Small intestine (tissue), 7 donors: ENCODE measurements around the gene PHF1. TPM values are rescaled to one million over a fixed set of nuclear protein-coding genes. Genes with fewer than 3 reads are reported as not detected.

Experiments
- DNase-seq, 2 donors: peaks; one replicate each; pipeline versions ENCODE4 v3.0.0 to v3.0.0-alpha.2; 2013
- FAIRE-seq: peaks from 2 replicates; lab custom pipeline; 2012; peaks lifted over from hg19 to GRCh38; lab: Jason Lieb, UNC
- H3K27ac ChIP-seq, 3 donors: one replicate each; pipeline ENCODE4 v1.5.1; 2013; ENCODE audit warnings: low read length in 2 of 3, mild to moderate bottlenecking in 2 of 3, control low read depth in 1 of 3, inconsistent platforms in 1 of 3, low read depth in 1 of 3, moderate library complexity in 1 of 3
- H3K27me3 ChIP-seq, 3 donors: one replicate each; pipeline ENCODE4 v1.6.1; 2013; ENCODE audit warnings: low read length in 3 of 3, inconsistent platforms in 1 of 3; ENCODE audit not compliant: control insufficient read depth in 3 of 3, insufficient read depth in 3 of 3
- H3K36me3 ChIP-seq, 3 donors: one replicate each; pipeline ENCODE4 v1.6.1; 2013; ENCODE audit warnings: low read length in 3 of 3, inconsistent platforms in 1 of 3, low read depth in 1 of 3, mild to moderate bottlenecking in 1 of 3, moderate library complexity in 1 of 3; ENCODE audit not compliant: control insufficient read depth in 3 of 3, insufficient read depth in 2 of 3
- H3K4me1 ChIP-seq, 3 donors: one replicate each; pipeline ENCODE4 v1.6.1; 2013; ENCODE audit warnings: low read length in 2 of 3, inconsistent platforms in 1 of 3, low read depth in 1 of 3, mild to moderate bottlenecking in 1 of 3, moderate library complexity in 1 of 3; ENCODE audit not compliant: control insufficient read depth in 3 of 3, insufficient read depth in 2 of 3
- H3K4me3 ChIP-seq, 3 donors: one replicate each; pipeline ENCODE4 v1.5.1; 2013; ENCODE audit warnings: low read length in 3 of 3, control low read depth in 1 of 3, inconsistent platforms in 1 of 3, low read depth in 1 of 3, mild to moderate bottlenecking in 1 of 3, moderate library complexity in 1 of 3
- H3K9me3 ChIP-seq, 2 donors: one replicate each; pipeline ENCODE4 v1.6.1; 2013; ENCODE audit warnings: low read depth in 1 of 2, low read length in 1 of 2; ENCODE audit not compliant: control insufficient read depth in 2 of 2, insufficient read depth in 1 of 2
- WGBS, 3 donors: extraction: QIAGEN DNeasy Blood & Tissue Kit; methylation state at CpG; one replicate each; pipeline ENCODE4 v1.1.7; 2013; 5-methylcytosine and 5-hydroxymethylcytosine counted together
- polyA plus RNA-seq, 4 donors: library from polyadenylated mRNA; stranded (reverse) in 3 of 4; unstranded in 1 of 4; fragments of 200-250 nt in 3 of 4; fragments of 120-200 nt in 1 of 4; gene quantifications; one replicate each; pipeline versions ENCODE4 v1.2.1 to v1.2.3, GENCODE V29; 2013
- donor health status: healthy with polysubstance abuse.
- donor health status: control.
- donor health status: control.
- donor health status: Bipolar disorder and iron deficiency.
- donor health status: healthy.

PHF1 gene
- polyA plus RNA-seq, 4 donors: 32.2 to 67.6 (median 44.3) TPM

- WGBS, 3 donors: 90 to 95% (median 93%) methylated on average over 10 of the region's 10 CpGs
- no peaks in the 10 kb centered on the region for H3K27me3 ChIP-seq
- H3K9me3 ChIP-seq: no peaks in the 10 kb centered on the region
- no peak for FAIRE-seq
- H3K4me3 ChIP-seq: no peak overlapping the region
- H3K4me1 ChIP-seq: peaks cover 3 to 29% (median 8%) of the 10 kb centered on the region in 3 donors
- no peak for DNase-seq
- H3K36me3 ChIP-seq: peaks cover 0 to 45% (median 13%) of the 10 kb centered on the region in 3 donors
- peak overlapping the region in 1 of 3 donors; percentile 0 for H3K27ac ChIP-seq
Measured at GRCh38 chr6:33412140-33413009, 1.6 kb downstream of the PHF1 start.

GRCh38 chr6:33413241-33414120 is 2.7 kb downstream of the PHF1 start:
- DNase-seq (no peak), FAIRE-seq (no peak)
- H3K27me3 ChIP-seq: no peaks in the 10 kb centered on the region
- H3K4me3 ChIP-seq: no peak overlapping the region
- H3K27ac ChIP-seq: no peak overlapping the region
- peaks cover 0 to 45% (median 13%) of the 10 kb centered on the region in 3 donors for H3K36me3 ChIP-seq
- H3K9me3 ChIP-seq: no peaks in the 10 kb centered on the region
- peaks cover 4 to 31% (median 8%) of the 10 kb centered on the region in 3 donors for H3K4me1 ChIP-seq
- 80 to 87% (median 86%) methylated on average over 14 of the region's 14 CpGs for WGBS, 3 donors

- 71 to 87% (median 77%) methylated on average over 11 to 12 of the region's 12 CpGs for WGBS, 3 donors
- Histone ChIP-seq H3K36me3 (peaks cover 0 to 45% (median 13%) of the 10 kb centered on the region in 3 donors), H3K9me3 (no peaks in the 10 kb centered on the region), H3K27ac (no peak overlapping the region), H3K4me3 (no peak overlapping the region), H3K4me1 (peaks cover 8 to 36% (median 12%) of the 10 kb centered on the region in 3 donors), H3K27me3 (peaks cover 0 to 4% (median 0%) of the 10 kb centered on the region in 3 donors)
- DNase-seq (no peak), FAIRE-seq (no peak)
Measured at GRCh38 chr6:33414592-33415271, 3.9 kb downstream of the PHF1 start.

GRCh38 chr6:33415831-33416230 is 5.0 kb downstream of the PHF1 start:
- peak overlapping the region in 1 of 3 donors; percentile 26 for H3K27ac ChIP-seq
- H3K9me3 ChIP-seq: no peaks in the 10 kb centered on the region
- peaks cover 8 to 36% (median 12%) of the 10 kb centered on the region in 3 donors for H3K4me1 ChIP-seq
- H3K36me3 ChIP-seq: peaks cover 0 to 45% (median 13%) of the 10 kb centered on the region in 3 donors
- no peak for DNase-seq
- H3K4me3 ChIP-seq: no peak overlapping the region
- 72 to 80% (median 76%) methylated on average over 9 of the region's 9 CpGs for WGBS, 3 donors
- no peak for FAIRE-seq
- peaks cover 0 to 6% (median 0%) of the 10 kb centered on the region in 3 donors for H3K27me3 ChIP-seq

- peak overlapping the region in 2 of 3 donors; percentile 58 to 85 for H3K4me3 ChIP-seq
- H3K36me3 ChIP-seq: peaks cover 0 to 45% (median 13%) of the 10 kb centered on the region in 3 donors
- FAIRE-seq: no peak
- H3K9me3 ChIP-seq: no peaks in the 10 kb centered on the region
- peaks cover 8 to 32% (median 11%) of the 10 kb centered on the region in 3 donors for H3K4me1 ChIP-seq
- 26 to 37% (median 27%) methylated on average over 12 of the region's 12 CpGs for WGBS, 3 donors
- H3K27me3 ChIP-seq: peaks cover 0 to 10% (median 0%) of the 10 kb centered on the region in 3 donors
- H3K27ac ChIP-seq: peak overlapping the region in 2 of 3 donors; percentile 94 to 95
- no peak for DNase-seq
Measured at GRCh38 chr6:33416386-33417127, 5.7 kb downstream of the PHF1 start.

GRCh38 chr6:33417128-33417902 is 6.5 kb downstream of the PHF1 start:
- Histone ChIP-seq H3K9me3 (no peaks in the 10 kb centered on the region), H3K4me1 (peaks cover 8 to 31% (median 9%) of the 10 kb centered on the region in 3 donors), H3K4me3 (peak overlapping the region; percentile 47 to 85 (median 58)), H3K27me3 (peaks cover 0 to 12% (median 0%) of the 10 kb centered on the region in 3 donors), H3K36me3 (peaks cover 0 to 41% (median 13%) of the 10 kb centered on the region in 3 donors), H3K27ac (peak overlapping the region; percentile 50 to 95 (median 94))
- DNase-seq (no peak), FAIRE-seq (no peak)
- WGBS, 3 donors: 0 to 1% (median 1%) methylated on average over 25 of the region's 25 CpGs
